Astrocyte (in vitro differentiated cells and primary cell): ENCODE data around the gene TEX22. TPM values are rescaled to one million over a fixed set of nuclear protein-coding genes. Genes with fewer than 3 reads are reported as not detected.

Experiments used
- DNase-seq: peaks from one replicate; pipeline ENCODE4 v3.0.0-alpha.2; 2010; ENCODE audit warnings: low read depth
- FAIRE-seq: peaks from 2 replicates; lab custom pipeline; 2011; peaks lifted over from hg19 to GRCh38; lab: Jason Lieb, UNC
- H2AFZ ChIP-seq: 2 replicates; pipeline ENCODE4 v1.6.0; 2012; ENCODE audit warnings: low read depth, low read length, inconsistent platforms
- H3K27ac ChIP-seq: 2 replicates; pipeline ENCODE4 v1.5.1; 2011; ENCODE audit warnings: low read depth, low read length, inconsistent platforms
- H3K27me3 ChIP-seq: 2 replicates; pipeline ENCODE4 v1.6.0; 2011; ENCODE audit warnings: low read length, inconsistent platforms; ENCODE audit not compliant: insufficient read depth
- H3K36me3 ChIP-seq: 2 replicates; pipeline ENCODE4 v1.5.1; 2011; ENCODE audit warnings: low read length, inconsistent platforms; ENCODE audit not compliant: insufficient read depth
- H3K4me1 ChIP-seq: 2 replicates; pipeline ENCODE4 v1.5.1; 2011; ENCODE audit warnings: low read length, inconsistent platforms; ENCODE audit not compliant: insufficient read depth
- H3K4me2 ChIP-seq: 2 replicates; pipeline ENCODE4 v1.6.0; 2012; ENCODE audit warnings: low read length, inconsistent platforms
- H3K4me3 ChIP-seq: 2 replicates; pipeline ENCODE4 v1.5.1; 2011; ENCODE audit warnings: low read depth, mild to moderate bottlenecking, low read length, inconsistent platforms; ENCODE audit not compliant: insufficient read depth
- H3K79me2 ChIP-seq: 2 replicates; pipeline ENCODE4 v1.6.0; 2012; ENCODE audit warnings: mild to moderate bottlenecking, low read length, inconsistent platforms; ENCODE audit not compliant: insufficient read depth
- H3K9ac ChIP-seq: 2 replicates; pipeline ENCODE4 v1.6.0; 2012; ENCODE audit warnings: mild to moderate bottlenecking, low read length, inconsistent platforms
- H3K9me3 ChIP-seq: 2 replicates; pipeline ENCODE4 v1.5.1; 2012; ENCODE audit warnings: low read depth, mild to moderate bottlenecking, low read length, inconsistent platforms; ENCODE audit not compliant: insufficient read depth
- H4K20me1 ChIP-seq: 2 replicates; pipeline ENCODE4 v1.6.0; 2012; ENCODE audit warnings: low read length, inconsistent platforms; ENCODE audit not compliant: insufficient read depth
- H3K27ac Mint-ChIP-seq: one replicate; pipeline ENCODE4 v1.8.0; 2021; ENCODE audit warnings: mild to moderate bottlenecking, mixed read lengths; ENCODE audit not compliant: unreplicated experiment
- H3K27me3 Mint-ChIP-seq: one replicate; pipeline ENCODE4 v1.8.0; 2021; ENCODE audit warnings: low read depth, mixed read lengths; ENCODE audit not compliant: unreplicated experiment
- H3K36me3 Mint-ChIP-seq: one replicate; pipeline ENCODE4 v1.8.0; 2021; ENCODE audit warnings: low read depth, mixed read lengths; ENCODE audit not compliant: unreplicated experiment
- H3K4me1 Mint-ChIP-seq: one replicate; pipeline ENCODE4 v1.8.0; 2021; ENCODE audit warnings: low read depth, mixed read lengths; ENCODE audit not compliant: unreplicated experiment
- H3K4me3 Mint-ChIP-seq: one replicate; pipeline ENCODE4 v1.8.0; 2021; ENCODE audit warnings: mild to moderate bottlenecking, moderate library complexity, mixed read lengths; ENCODE audit not compliant: unreplicated experiment
- H3K9me3 Mint-ChIP-seq: one replicate; pipeline ENCODE4 v1.8.0; 2021; ENCODE audit warnings: mild to moderate bottlenecking, mixed read lengths; ENCODE audit not compliant: unreplicated experiment
- EZH2 ChIP-seq: IDR thresholded peaks from 2 replicates; pipeline ENCODE4 v1.6.1; 2012; ENCODE audit warnings: mild to moderate bottlenecking, low read length, inconsistent platforms; ENCODE audit not compliant: insufficient read depth
- total RNA-seq: library from RNA; stranded (reverse); gene quantifications from 2 replicates; pipeline ENCODE4 v1.2.1, GENCODE V29; 2021
- TF ChIP-seq, protein P1 (sequence below): IDR thresholded peaks from 2 replicates; pipeline ENCODE4 v1.5.1; 2011; ENCODE audit warnings: low read depth, mild to moderate bottlenecking, inconsistent platforms, low read length, moderate library complexity; ENCODE audit not compliant: insufficient read depth

Gene TEX22
- total RNA-seq, 1 donor from 2014 or later: 1.2 TPM

- Mint-ChIP-seq H3K27ac (peak overlapping the region; percentile 41), H3K4me1 (no peaks in the 10 kb centered on the region), H3K27me3 (no peaks in the 10 kb centered on the region), H3K36me3 (peaks cover 3% of the 10 kb centered on the region), H3K4me3 (no peak overlapping the region), H3K9me3 (no peaks in the 10 kb centered on the region)
- no peaks in the 10 kb centered on the region for H3K27me3 ChIP-seq
- H4K20me1 ChIP-seq: no peaks in the 10 kb centered on the region
- no peaks in the 10 kb centered on the region for H3K4me1 ChIP-seq
- DNase-seq (no peak), FAIRE-seq (no peak)
- no peak for TF ChIP-seq EZH2
- TF ChIP-seq, protein P1, sequence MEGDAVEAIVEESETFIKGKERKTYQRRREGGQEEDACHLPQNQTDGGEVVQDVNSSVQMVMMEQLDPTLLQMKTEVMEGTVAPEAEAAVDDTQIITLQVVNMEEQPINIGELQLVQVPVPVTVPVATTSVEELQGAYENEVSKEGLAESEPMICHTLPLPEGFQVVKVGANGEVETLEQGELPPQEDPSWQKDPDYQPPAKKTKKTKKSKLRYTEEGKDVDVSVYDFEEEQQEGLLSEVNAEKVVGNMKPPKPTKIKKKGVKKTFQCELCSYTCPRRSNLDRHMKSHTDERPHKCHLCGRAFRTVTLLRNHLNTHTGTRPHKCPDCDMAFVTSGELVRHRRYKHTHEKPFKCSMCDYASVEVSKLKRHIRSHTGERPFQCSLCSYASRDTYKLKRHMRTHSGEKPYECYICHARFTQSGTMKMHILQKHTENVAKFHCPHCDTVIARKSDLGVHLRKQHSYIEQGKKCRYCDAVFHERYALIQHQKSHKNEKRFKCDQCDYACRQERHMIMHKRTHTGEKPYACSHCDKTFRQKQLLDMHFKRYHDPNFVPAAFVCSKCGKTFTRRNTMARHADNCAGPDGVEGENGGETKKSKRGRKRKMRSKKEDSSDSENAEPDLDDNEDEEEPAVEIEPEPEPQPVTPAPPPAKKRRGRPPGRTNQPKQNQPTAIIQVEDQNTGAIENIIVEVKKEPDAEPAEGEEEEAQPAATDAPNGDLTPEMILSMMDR: no peak
- H3K4me3 ChIP-seq: no peak overlapping the region
- no peak overlapping the region for H2AFZ ChIP-seq
- no peaks in the 10 kb centered on the region for H3K36me3 ChIP-seq
- H3K4me2 ChIP-seq: no peak overlapping the region
- no peaks in the 10 kb centered on the region for H3K9me3 ChIP-seq
- no peaks in the 10 kb centered on the region for H3K79me2 ChIP-seq
- H3K9ac ChIP-seq: no peak overlapping the region
- no peak overlapping the region for H3K27ac ChIP-seq
Measured at GRCh38 chr14:105392131-105393090, 5.9 kb upstream of the TEX22 start.

- no peak overlapping the region for H3K27ac Mint-ChIP-seq
- H3K4me3 Mint-ChIP-seq: no peak overlapping the region
- H3K9me3 Mint-ChIP-seq: no peaks in the 10 kb centered on the region
- H3K4me1 ChIP-seq: no peaks in the 10 kb centered on the region
- no peak overlapping the region for H2AFZ ChIP-seq
- H3K4me1 Mint-ChIP-seq: no peaks in the 10 kb centered on the region
- H3K4me2 ChIP-seq: no peak overlapping the region
- peaks cover 2% of the 10 kb centered on the region for H3K9me3 ChIP-seq
- no peak for TF ChIP-seq EZH2
- TF ChIP-seq, protein P1: no peak
- no peak overlapping the region for H3K9ac ChIP-seq
- H3K27me3 Mint-ChIP-seq: no peaks in the 10 kb centered on the region
- H3K27me3 ChIP-seq: no peaks in the 10 kb centered on the region
- no peak overlapping the region for H3K4me3 ChIP-seq
- no peaks in the 10 kb centered on the region for H3K79me2 ChIP-seq
- H4K20me1 ChIP-seq: no peaks in the 10 kb centered on the region
- no peaks in the 10 kb centered on the region for H3K36me3 ChIP-seq
- H3K27ac ChIP-seq: no peak overlapping the region
- DNase-seq (no peak), FAIRE-seq (no peak)
- H3K36me3 Mint-ChIP-seq: no peaks in the 10 kb centered on the region
Measured at GRCh38 chr14:105393151-105393550, 5.2 kb upstream of the TEX22 start.
